ELF-1 (cell line): ENCODE measurements around the gene TKT.
A peak's percentile ranks its signal among the peaks of the same experiment; 100 is the strongest.
"Not testable (repeated sequence)": the region's sequence is repeated elsewhere in the genome, so short reads cannot be mapped to it uniquely, and the experiment has no call there.

ENCODE experiments used
- DNase-seq: peaks from one replicate; pipeline ENCODE4 v3.0.0-alpha.2; 2016; ENCODE audit warnings: low read depth, low spot score

TKT gene

GRCh38 chr3:53255775-53256703 is at the start of gene TKT:
TKT (minus strand) TSS chr3:53256022; CDS start chr3:53255942, 80 bp downstream.
- DNase-seq: peak; percentile 91

DNA sequence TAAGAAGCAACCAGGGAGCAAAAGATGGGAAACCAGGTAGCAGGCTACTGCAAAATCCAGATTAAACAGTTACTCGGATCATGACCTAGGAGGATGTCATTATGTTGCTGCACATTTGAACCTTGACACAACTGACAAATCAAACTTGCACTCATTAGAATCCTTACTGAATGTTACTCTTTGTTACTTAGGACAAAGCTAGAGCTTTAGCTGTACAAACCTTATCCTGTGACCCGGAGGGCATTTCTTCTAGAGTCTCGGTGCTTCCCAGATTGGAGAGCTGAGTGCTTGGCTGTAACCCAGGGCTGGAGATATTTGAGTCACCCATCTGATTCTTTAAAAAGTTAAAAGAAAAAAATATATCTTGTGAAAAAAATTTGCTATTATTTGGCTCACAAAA is 48.1 kb upstream of the TKT start:
- DNase-seq: no peak

DNA sequence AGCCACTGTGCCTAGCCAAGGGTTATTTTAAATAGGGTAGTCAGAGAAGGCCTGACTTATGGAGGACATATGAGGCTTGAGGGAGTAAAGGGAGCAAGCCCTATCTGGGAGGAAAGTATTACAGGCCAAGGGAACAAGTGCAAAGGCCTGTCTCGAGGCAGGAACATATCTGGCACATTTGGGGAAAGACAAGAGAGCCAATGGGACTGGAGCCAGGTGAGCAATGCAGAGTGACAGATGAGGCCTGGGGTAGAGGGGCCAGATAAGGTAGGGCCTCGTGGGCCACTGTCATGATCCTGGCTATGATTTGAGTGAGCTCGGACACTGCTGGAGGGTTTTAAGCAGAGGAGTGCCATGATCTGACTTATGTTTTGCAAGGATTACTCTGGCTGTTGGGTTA is 47.7 kb upstream of the TKT start:
- no peak for DNase-seq

- no peak for DNase-seq
Observed at GRCh38 chr3:53300826-53301225, 45.0 kb upstream of the TKT start.

DNA sequence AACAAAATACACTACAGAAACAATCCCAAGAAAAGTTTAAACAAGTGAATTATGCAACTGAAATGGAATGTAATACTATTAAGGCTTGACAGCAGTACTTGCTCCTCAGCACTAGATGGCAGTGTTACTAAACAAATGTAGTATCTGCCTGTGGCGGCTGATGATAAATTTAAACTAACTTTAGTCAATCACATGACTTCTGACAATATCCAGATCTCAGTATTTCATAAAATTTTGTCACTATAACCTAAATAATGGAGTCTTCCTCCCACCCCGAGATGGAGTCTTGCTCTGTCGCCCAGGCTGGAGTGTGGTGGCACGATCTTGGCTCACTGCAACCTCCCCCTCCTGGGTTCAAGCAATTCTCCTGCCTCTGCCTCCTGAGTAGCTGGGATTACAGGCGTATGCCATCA is 43.8 kb upstream of the TKT start:
- not testable (repeated sequence) for DNase-seq

- no peak for DNase-seq
Observed at GRCh38 chr3:53295410-53295809, 39.6 kb upstream of the TKT start.

DNA sequence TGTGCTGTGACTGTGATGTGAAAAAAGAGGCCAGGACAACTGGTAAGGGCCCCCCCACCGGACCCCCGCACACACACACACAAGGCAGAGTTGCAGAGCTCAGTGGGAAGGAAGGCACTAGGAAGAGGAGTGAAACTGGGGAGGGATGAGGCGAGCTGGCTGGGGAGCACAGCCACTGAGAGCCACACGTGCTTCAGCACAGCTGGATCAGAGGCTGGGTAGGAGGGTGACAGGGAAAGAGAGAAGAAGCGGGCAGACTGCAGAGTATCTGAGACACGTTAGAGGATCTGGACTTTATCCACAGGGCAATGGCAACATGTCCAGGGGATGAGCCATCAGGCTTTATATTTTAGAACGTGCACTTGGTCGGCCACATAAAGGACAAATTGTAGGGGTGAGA is 38.0 kb upstream of the TKT start:
- DNase-seq: no peak

- DNase-seq: no peak
Observed at GRCh38 chr3:53288214-53288613, 32.4 kb upstream of the TKT start.

- DNase-seq: peak; percentile 83
Observed at GRCh38 chr3:53287131-53287629, 31.4 kb upstream of the TKT start.

DNA sequence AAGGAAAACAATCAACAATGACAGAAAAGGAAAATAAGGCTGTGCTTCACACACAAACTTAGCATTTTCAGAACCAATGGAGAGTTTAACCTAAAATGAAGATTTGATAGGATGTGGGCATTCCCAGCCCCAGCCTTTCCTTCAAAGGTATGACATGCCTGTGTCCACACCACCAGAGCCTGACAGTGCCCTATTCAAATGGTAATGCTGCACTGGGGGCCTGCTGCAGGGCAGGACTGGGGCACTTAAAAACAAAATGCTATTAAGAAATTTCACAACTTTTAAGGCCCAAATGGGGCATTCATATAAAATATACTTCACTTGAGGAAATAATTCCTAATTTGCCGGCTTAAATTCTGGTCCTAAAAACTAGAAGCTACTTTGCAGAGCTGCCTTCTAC is 30.9 kb upstream of the TKT start:
- DNase-seq: peak; percentile 78

DNA sequence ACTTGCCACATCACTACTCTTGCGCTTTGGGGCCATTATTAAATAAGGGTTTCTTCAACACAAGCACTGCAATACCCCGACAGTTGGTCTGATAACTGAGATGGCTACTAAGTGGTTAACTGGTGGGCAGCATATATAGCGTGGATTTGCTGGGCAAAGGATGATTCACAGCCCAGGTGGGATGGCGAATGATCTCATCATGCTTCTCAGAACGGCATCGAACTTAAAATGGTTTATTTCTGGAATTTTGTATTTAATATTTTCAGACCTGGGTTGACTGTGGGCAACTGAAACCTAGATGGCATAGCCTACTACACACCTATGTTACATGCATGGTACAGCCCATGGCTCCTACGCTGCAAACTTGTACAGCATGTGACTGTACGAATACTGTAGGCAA is 26.8 kb upstream of the TKT start:
- no peak for DNase-seq

DNA sequence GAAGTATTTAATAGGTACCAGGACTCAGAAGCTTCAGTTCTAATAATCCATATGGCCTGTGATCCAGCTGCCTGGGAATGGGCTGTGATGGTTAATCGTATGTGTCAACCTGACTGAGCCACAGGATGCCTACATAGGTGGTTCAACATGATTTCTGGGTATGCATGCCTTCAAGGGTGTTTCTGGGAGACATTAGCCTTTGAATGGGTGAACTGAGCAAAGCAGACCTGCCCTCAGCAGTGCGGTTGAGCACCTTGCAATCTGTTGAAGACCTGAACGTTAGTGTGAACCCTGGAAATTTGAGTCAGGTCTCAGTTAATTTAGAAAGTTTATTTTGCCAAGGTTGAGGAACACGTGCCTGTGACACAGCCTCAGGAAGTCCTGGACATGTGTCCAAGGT is 22.8 kb upstream of the TKT start:
- no peak for DNase-seq

- DNase-seq: no peak
Observed at GRCh38 chr3:53274938-53275605, 19.2 kb upstream of the TKT start.

GRCh38 chr3:53273146-53273670 is 17.4 kb upstream of the TKT start:
- DNase-seq: no peak

- DNase-seq: peak; percentile 100
Observed at GRCh38 chr3:53269888-53270880, 14.4 kb upstream of the TKT start.

DNA sequence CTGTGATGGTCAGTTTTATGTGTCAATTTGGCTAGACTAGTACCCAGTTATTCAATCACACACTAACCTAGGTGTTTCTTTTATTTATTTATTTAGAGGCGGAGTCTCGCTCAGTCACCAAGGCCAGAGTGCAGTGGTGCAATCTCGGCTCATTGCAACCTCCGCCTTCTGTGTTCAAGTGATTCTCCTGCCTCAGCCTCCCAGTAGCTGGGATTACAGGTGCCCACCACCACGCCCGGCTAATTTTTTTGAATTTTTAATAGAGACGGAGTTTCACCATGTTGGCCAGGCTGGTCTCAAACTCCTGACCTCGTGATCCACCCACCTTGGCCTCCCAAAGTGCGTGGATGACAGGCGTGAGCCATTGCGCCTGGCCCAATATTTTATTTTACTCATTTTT is 13.4 kb upstream of the TKT start:
- DNase-seq: not testable (repeated sequence)

- DNase-seq: no peak
Observed at GRCh38 chr3:53267766-53268165, 11.9 kb upstream of the TKT start.

DNA sequence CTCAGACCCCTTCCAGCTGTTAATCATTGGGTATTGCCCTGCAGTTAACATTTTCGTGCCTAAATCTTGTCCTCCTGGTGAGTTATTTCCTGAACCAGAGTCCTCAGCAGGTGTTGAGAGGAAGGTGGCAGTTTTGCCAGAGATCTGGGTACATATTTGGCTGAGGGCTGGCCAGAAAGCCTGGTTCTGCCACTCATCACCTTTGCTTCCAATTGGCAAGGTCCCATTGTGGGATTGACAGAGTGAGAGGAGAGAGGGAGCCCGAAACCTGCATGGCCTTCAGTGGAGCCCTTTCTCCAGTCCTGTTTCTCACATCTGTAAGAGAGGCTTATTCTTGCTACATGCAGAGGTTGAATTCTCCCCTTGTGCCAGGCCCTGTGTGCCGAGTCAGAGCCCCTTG is 8.9 kb upstream of the TKT start:
- peak; percentile 14 for DNase-seq

- DNase-seq: peak; percentile 12
Observed at GRCh38 chr3:53263907-53264306, 8.1 kb upstream of the TKT start.

- DNase-seq: peak; percentile 16
Observed at GRCh38 chr3:53261712-53262111, 5.9 kb upstream of the TKT start.

GRCh38 chr3:53260286-53260785 is 4.5 kb upstream of the TKT start:
- peak; percentile 6 for DNase-seq
